HFF-Myc (cell line): Measurements from ENCODE around the gene ERLIN1.

ENCODE experiments used
- DNase-seq: peaks from one replicate; pipeline ENCODE4 v3.0.0-alpha.2; 2011; ENCODE audit warnings: low read depth; ENCODE audit errors: extremely low read depth
- H3K4me3 ChIP-seq: replicated peaks from 2 replicates; pipeline ENCODE4 v1.5.1; 2011; ENCODE audit warnings: low read depth, mild to moderate bottlenecking, control low read depth, low read length
- CTCF ChIP-seq: IDR thresholded peaks from 2 replicates; pipeline ENCODE4 v1.5.1; 2012; ENCODE audit warnings: mild to moderate bottlenecking, low read depth, low read length, control low read depth; ENCODE audit errors: missing control alignments

The ERLIN1 gene

GRCh38 chr10:100209303-100209702 is 23.5 kb upstream of the ERLIN1 start:
- no peak overlapping the region for H3K4me3 ChIP-seq
- no peak for TF ChIP-seq CTCF
- no peak for DNase-seq

- DNase-seq = no peak
- H3K4me3 ChIP-seq = no peak overlapping the region
- TF ChIP-seq CTCF = no peak
Measured at GRCh38 chr10:100208276-100208675, 22.4 kb upstream of the ERLIN1 start.

GRCh38 chr10:100204370-100204769 is 18.5 kb upstream of the ERLIN1 start:
- TF ChIP-seq CTCF = no peak
- DNase-seq = no peak
- H3K4me3 ChIP-seq = no peak overlapping the region

- DNase-seq = no peak
- no peak overlapping the region for H3K4me3 ChIP-seq
- TF ChIP-seq CTCF = no peak
Measured at GRCh38 chr10:100201549-100201948, 15.7 kb upstream of the ERLIN1 start.

- DNase-seq = no peak
- H3K4me3 ChIP-seq = no peak overlapping the region
- no peak for TF ChIP-seq CTCF
Measured at GRCh38 chr10:100194711-100195110, 8.9 kb upstream of the ERLIN1 start.

GRCh38 chr10:100192350-100192749 is 6.5 kb upstream of the ERLIN1 start:
- H3K4me3 ChIP-seq = no peak overlapping the region
- no peak for DNase-seq
- no peak for TF ChIP-seq CTCF
